Heart left ventricle (tissue), 16 donors: Measurements from ENCODE around the gene MT3. TPM values are rescaled to one million over a fixed set of nuclear protein-coding genes. Genes with fewer than 3 reads are reported as not detected.

Source experiments
- ATAC-seq, 4 donors: fragments of 200-7000 bp; cut with Tn5 transposase; one replicate each; pipeline ENCODE4 v1.9.1; 2020 to 2022; ENCODE audit warnings: moderate library complexity in 4 of 4, mild to moderate bottlenecking in 3 of 4, moderate number of reproducible peaks in 1 of 4
- DNase-seq, 5 donors: peaks; one replicate each; pipeline ENCODE4 v3.0.0-alpha.2; 2020
- H3K27ac ChIP-seq, 12 donors: fragments of 200-600 bp; sonication (generic) in 4 of 12; one replicate each; pipeline versions ENCODE4 v1.5.0 to v1.8.0; 2016 to 2022; ENCODE audit warnings: mild to moderate bottlenecking in 2 of 12
- H3K27me3 ChIP-seq, 9 donors: fragments of 200-600 bp; sonication (generic) in 2 of 9; one replicate each; pipeline versions ENCODE4 v1.5.1 to v1.8.0; 2016 to 2022; ENCODE audit warnings: mild to moderate bottlenecking in 3 of 9
- H3K36me3 ChIP-seq, 9 donors: fragments of 200-600 bp; sonication (generic) in 2 of 9; one replicate each; pipeline versions ENCODE4 v1.5.0 to v1.8.0; 2018 to 2022; ENCODE audit warnings: mild to moderate bottlenecking in 2 of 9
- H3K4me1 ChIP-seq, 12 donors: fragments of 200-600 bp; sonication (generic) in 4 of 12; one replicate each; pipeline versions ENCODE4 v1.5.0 to v1.8.0; 2016 to 2022; ENCODE audit warnings: mild to moderate bottlenecking in 3 of 12
- H3K4me3 ChIP-seq, 12 donors: fragments of 200-600 bp; sonication (generic) in 4 of 12; one replicate each; pipeline versions ENCODE4 v1.5.0 to v1.8.0; 2017 to 2022; ENCODE audit warnings: mild to moderate bottlenecking in 9 of 12, moderate library complexity in 4 of 12
- H3K9me3 ChIP-seq, 12 donors: fragments of 200-600 bp; sonication (generic) in 4 of 12; one replicate each; pipeline versions ENCODE4 v1.5.0 to v1.8.0; 2016 to 2022; ENCODE audit warnings: mild to moderate bottlenecking in 1 of 12
- CTCF ChIP-seq, 12 donors: fragments of 200-600 bp; sonication (generic) in 4 of 12; IDR thresholded peaks; one replicate each; pipeline versions ENCODE4 v1.5.0 to v1.8.0; 2018 to 2022; ENCODE audit warnings: antibody characterized with exemption in 12 of 12, mild to moderate bottlenecking in 5 of 12
- POLR2A ChIP-seq, 2 donors: fragments of 450-650 bp; IDR thresholded peaks; one replicate each; pipeline ENCODE4 v1.6.1; 2017; ENCODE audit warnings: antibody characterized with exemption in 2 of 2, mild to moderate bottlenecking in 2 of 2, moderate library complexity in 2 of 2
- WGBS, 4 donors: extraction: QIAGEN DNeasy Blood & Tissue Kit in 2 of 4; methylation state at CpG; one replicate each; pipeline versions ENCODE4 v1.1.5 to v1.1.7; 2013 to 2018; 5-methylcytosine and 5-hydroxymethylcytosine counted together
- intact Hi-C, 10 donors: fragments of 100-400 bp; cut with DNase I; formaldehyde crosslinking; loops; one replicate each; pipeline versions ENCODE4 v1.11.1 to v1.14.2; 2022
- polyA plus RNA-seq, 2 donors: library from polyadenylated mRNA; stranded (reverse); fragments of 200-250 nt; gene quantifications; one replicate each; pipeline ENCODE4 v1.2.3, GENCODE V29; 2013
- total RNA-seq, 9 donors: library from RNA; depleted of rRNA in 2 of 9; stranded (reverse); fragments of >200 nt in 2 of 9; fragmentation: NEBNext Ultra II Directional in 3 of 9; extraction: Animal tissue kit (Norgen Biotek cat#: 25700) in 3 of 9; gene quantifications; one replicate each; pipeline versions ENCODE4 v1.1.0 to v1.2.4, GENCODE V29; 2016 to 2023
- donor health status: ischemic (EF 13 %, LVEDD 7.1; RV severe dilation, severe dysfunction).
- donor health status: healthy with polysubstance abuse.
- donor health status: DM: no; HTN: yes; CAD: no.
- donor health status: DM: no; HTN: no; CAD: no.
- donor health status: ischemic (EF 25% LVEDD 6.9; RV normal size, moderate dysfunction).
- donor health status: ischemic (EF 25% LVEDD 5.7; RV mildly dilated, moderate dysfunction).
- donor health status: healthy.
- donor health status: DM: yes; HTN: yes; CAD: no.
- donor health status: ischemic (EF 35%, LVEDD 5.7; RV mildly dilated, moderate dysfunction).
- donor health status: nonischemic (EF 11% LVEDD 7.7; RV severe dilation, severe dysfunction).
- donor health status: DM: yes; HTN: yes; CAD: no.
- donor health status: PGD.
- donor health status: ischemic (EF 29% LVEDD 5.4; RV normal size, mild dysfunction).
- donor health status: nonischemic (EF 23%, LVEDD 6.1; RV moderate dilation, normal function).

MT3 gene
- total and polyA plus RNA-seq, 11 donors = 1.3 to 20.0 (median 3.7) TPM; not detected in 1

- intact Hi-C loops = loop anchor here in 9 of 10 donors (1.0 to 10.0 kb wide), 8 partner anchors 86 to 181 kb away; no protein-coding TSS in a partner anchor
- peak in 3 of 4 donors; percentile 12 to 30 (median 29) for ATAC-seq
- Histone ChIP-seq H3K27me3 (peaks cover 0 to 4% (median 0%) of the 10 kb centered on the region in 9 donors), H3K36me3 (no peaks in the 10 kb centered on the region), H3K27ac (peak overlapping the region in 2 of 12 donors; percentile 22 to 43), H3K4me1 (peaks cover 0 to 31% (median 23%) of the 10 kb centered on the region in 12 donors), H3K4me3 (no peak overlapping the region), H3K9me3 (no peaks in the 10 kb centered on the region)
- 23 to 43% (median 31%) methylated on average over 4 of the region's 4 CpGs for WGBS, 4 donors
- peak in 4 of 5 donors; percentile 57 to 77 (median 64) for DNase-seq
- TF ChIP-seq CTCF (IDR thresholded peaks at IDR 0.05) (peak; percentile 37 to 69 (median 56)), POLR2A (IDR thresholded peaks at IDR 0.05) (no peak)
Measured at GRCh38 chr16:56603589-56603988, 14.3 kb downstream of the MT3 start.

GRCh38 chr16:56604966-56605365 is 15.6 kb downstream of the MT3 start:
- peaks cover under 1 to 45% (median 34%) of the 10 kb centered on the region in 12 donors for H3K4me1 ChIP-seq
- no peaks in the 10 kb centered on the region for H3K9me3 ChIP-seq
- WGBS, 4 donors = 77 to 92% (median 90%) methylated on average over 4 of the region's 4 CpGs
- DNase-seq (no peak), ATAC-seq (no peak)
- peaks cover 0 to 4% (median 0%) of the 10 kb centered on the region in 9 donors for H3K27me3 ChIP-seq
- intact Hi-C loops = loop anchor here (5.0 to 10.0 kb wide), 8 partner anchors 37 to 180 kb away; partner anchors contain the start of gene MT1X (in 6 of the 10)
- peak overlapping the region in 4 of 12 donors; percentile 91 to 97 (median 96) for H3K27ac ChIP-seq
- H3K36me3 ChIP-seq = no peaks in the 10 kb centered on the region
- no peak overlapping the region for H3K4me3 ChIP-seq
- no peak for TF ChIP-seq CTCF (IDR thresholded peaks at IDR 0.05)
- TF ChIP-seq POLR2A (IDR thresholded peaks at IDR 0.05) = no peak

GRCh38 chr16:56605475-56605874 is 16.1 kb downstream of the MT3 start:
- no peak for DNase-seq

More at GRCh38 chr16:56605475-56605874, 16.1 kb downstream of the MT3 start:
- TF ChIP-seq POLR2A (IDR thresholded peaks at IDR 0.05) (no peak), CTCF (IDR thresholded peaks at IDR 0.05) (no peak)
- intact Hi-C loops = loop anchor here in 9 of 10 donors (5.0 to 10.0 kb wide), 5 partner anchors 37 to 179 kb away; partner anchors contain the start of gene MT1X (in 6 of the 9)
- 67 to 88% (median 78%) methylated on average over 1 of the region's 1 CpG for WGBS, 4 donors
- H3K9me3 ChIP-seq = no peaks in the 10 kb centered on the region
- H3K4me3 ChIP-seq = no peak overlapping the region
- H3K27me3 ChIP-seq = peaks cover 0 to 4% (median 0%) of the 10 kb centered on the region in 9 donors
- no peaks in the 10 kb centered on the region for H3K36me3 ChIP-seq
- no peak for ATAC-seq
- H3K27ac ChIP-seq = peak overlapping the region in 11 of 12 donors; percentile 86 to 99 (median 96)
- H3K4me1 ChIP-seq = peaks cover 5 to 50% (median 39%) of the 10 kb centered on the region in 12 donors
